Measurements from ENCODE around the gene ZNF408. TPM values are rescaled to one million over a fixed set of nuclear protein-coding genes. Genes with fewer than 3 reads are reported as not detected.

The ZNF408 gene
- total and polyA plus RNA-seq, 2 donors (not counting 3 experiments of a cell fraction or from before 2014, with no cell fraction given), result 7.8 to 10.9 TPM

DNA sequence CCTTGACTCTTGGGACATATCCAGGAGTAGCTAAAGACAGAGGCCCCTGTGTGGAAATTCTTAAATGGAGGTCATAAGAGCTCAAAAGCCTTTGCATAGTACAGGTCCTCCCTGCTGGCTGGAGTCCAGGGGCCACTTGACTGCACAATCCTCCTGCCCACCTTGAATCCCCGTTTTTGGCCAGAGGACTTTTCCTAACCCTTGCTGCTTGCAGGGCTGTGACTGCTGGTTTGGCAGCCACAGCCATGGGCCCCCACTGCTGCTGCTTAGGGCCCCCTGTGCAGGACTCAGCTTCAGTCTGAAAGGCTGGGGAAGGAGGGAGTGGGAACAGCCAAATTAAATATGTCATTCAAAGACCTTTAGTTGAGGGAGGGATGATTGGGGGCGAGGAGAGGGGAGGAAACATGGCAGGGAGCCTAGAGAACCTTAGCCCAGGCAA, 33.8 kb upstream of the ZNF408 start:
- no peak overlapping the region for H3K4me2 ChIP-seq (ENCODE audit: insufficient read depth, low read length)
- ChIA-PET CTCF (no interaction called here), POLR2A (no interaction called here)
- peaks cover 17 to 41% of the 10 kb centered on the region in 2 experiments for H3K36me3 ChIP-seq (ENCODE audit: control insufficient read depth in 2 of 2, extremely low read depth in 1 of 2, insufficient read depth in 2 of 2, low read length in 2 of 2)
- no peak overlapping the region for H3K27ac ChIP-seq (ENCODE audit: insufficient read depth, low read depth, low read length)
- intact Hi-C loops (cut with micrococcal nuclease), result no loop called here
- TF ChIP-seq GATA2 (IDR thresholded peaks at IDR 0.05; ENCODE audit: insufficient read depth, insufficient read length, low read depth, low read length) (no peak), POLR2A (IDR thresholded peaks at IDR 0.05; ENCODE audit: low read depth, low read length) (no peak), POLR2AphosphoS5 (IDR thresholded peaks at IDR 0.05; ENCODE audit: insufficient read depth, low read depth, low read length) (no peak), MAX (IDR thresholded peaks at IDR 0.05; ENCODE audit: insufficient read depth, insufficient read length) (no peak), JUN (IDR thresholded peaks at IDR 0.05; ENCODE audit: borderline replicate concordance, insufficient read depth, insufficient read length, low read depth) (no peak), MYC (IDR thresholded peaks at IDR 0.05; ENCODE audit: low read depth, low read length) (no peak), CTCF (IDR thresholded peaks at IDR 0.05; ENCODE audit: extremely low read depth in 1 of 2, insufficient read depth in 1 of 2, low read depth in 1 of 2, low read length in 2 of 2) (no peak)
- H3K4me1 ChIP-seq (ENCODE audit: control insufficient read depth, extremely low read depth, insufficient read depth, low read length), result peaks cover 18% of the 10 kb centered on the region
- H3K79me2 ChIP-seq (ENCODE audit: control insufficient read depth, insufficient read depth, low read length), result no peaks in the 10 kb centered on the region
- H3K4me3 ChIP-seq (replicated peaks in 1 of 3; ENCODE audit: insufficient read depth in 1 of 3, low read depth in 1 of 3, low read length in 3 of 3), result no peak overlapping the region
- no TSS peak for BruUV-seq (replicated peaks)
- H3K27me3 ChIP-seq (ENCODE audit: control insufficient read depth in 2 of 2, insufficient read depth in 2 of 2, low read length in 2 of 2), result no peaks in the 10 kb centered on the region
- no peaks in the 10 kb centered on the region for H3K9me1 ChIP-seq (replicated peaks; ENCODE audit: control insufficient read depth, extremely low read depth, insufficient read depth, low read length)
- no peaks in the 10 kb centered on the region for H4K20me1 ChIP-seq (replicated peaks; ENCODE audit: control insufficient read depth, extremely low read depth, insufficient read depth, low read length)
- DNase-seq (ENCODE audit: low read depth, low spot score), result no peak
- H3K9ac ChIP-seq (replicated peaks; ENCODE audit: extremely low read depth, insufficient read depth, low read length), result no peak overlapping the region
- H2AFZ ChIP-seq (ENCODE audit: low read depth, low read length), result no peak overlapping the region
- FAIRE-seq, result no peak
- dilution Hi-C loops (cut with MboI; ENCODE audit: extremely low pct_ligation_motif_present, low sequenced_read_pairs), result no loop called here
- H3K9me3 ChIP-seq (replicated peaks; ENCODE audit: control insufficient read depth, insufficient read depth, low read length), result no peaks in the 10 kb centered on the region

Data from endothelial cell of umbilical vein (primary cell).